ENCODE data around the gene GRK1. TPM values are rescaled to one million over a fixed set of nuclear protein-coding genes. Genes with fewer than 3 reads are reported as not detected.

The GRK1 gene
- total RNA-seq, 2 experiments from 2014 or later, result not detected

DNA sequence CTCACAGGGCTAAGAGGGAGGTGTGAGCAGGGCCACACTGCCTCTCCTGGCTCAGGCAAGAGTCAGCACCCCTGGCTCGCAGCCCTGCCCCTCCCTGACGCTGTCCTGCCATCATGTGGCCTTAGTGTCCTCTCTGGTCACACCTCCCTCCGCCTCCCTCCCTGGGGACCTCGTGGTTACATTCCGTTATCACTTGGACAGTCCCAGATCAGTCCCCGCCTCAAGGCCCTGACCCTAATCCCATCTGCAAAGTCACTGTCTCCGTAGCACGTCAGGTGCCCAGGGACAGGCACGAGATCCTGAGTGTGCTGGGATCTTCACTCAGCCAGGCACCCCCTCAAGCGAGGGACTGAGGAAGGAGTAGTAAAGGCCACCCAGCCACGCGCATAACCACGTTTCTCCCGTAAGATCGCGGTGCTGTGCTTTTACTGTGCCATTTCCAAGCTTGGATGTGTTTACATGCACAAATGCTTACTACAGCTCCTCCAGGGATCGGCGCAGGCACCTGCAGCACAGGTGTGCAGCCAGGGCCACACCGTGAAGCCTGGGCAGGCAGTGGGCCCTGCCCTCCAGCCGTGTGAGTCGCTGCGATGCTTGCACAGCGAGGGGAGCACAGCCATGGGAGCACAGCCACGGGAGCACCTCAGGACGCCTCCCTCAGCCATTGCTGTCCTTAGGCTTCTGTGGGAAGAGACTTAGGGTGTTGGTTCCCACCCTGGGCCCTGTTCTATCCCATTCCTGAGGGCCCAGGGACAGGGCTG is 81.3 kb downstream of the GRK1 start:
- no TSS peak for BruUV-seq (replicated peaks)
- no peak overlapping the region for H3K4me3 ChIP-seq (ENCODE audit: low read depth, low read length, poor library complexity, severe bottlenecking)
- no peaks in the 10 kb centered on the region for H3K4me1 ChIP-seq (ENCODE audit: insufficient read depth, low read length, poor library complexity, severe bottlenecking)
- intact Hi-C loops (cut with micrococcal nuclease; ENCODE audit: unreplicated experiment), result no loop called here
- H3K4me2 ChIP-seq (ENCODE audit: low read length), result no peak overlapping the region
- H3K36me3 ChIP-seq (ENCODE audit: insufficient read depth, low read length), result no peaks in the 10 kb centered on the region
- no peaks in the 10 kb centered on the region for H4K20me1 ChIP-seq (ENCODE audit: insufficient read depth, low read length)
- H3K79me2 ChIP-seq (ENCODE audit: insufficient read depth, low read depth, low read length), result no peaks in the 10 kb centered on the region
- CTCF ChIA-PET (ENCODE audit: unreplicated experiment), result no interaction called here
- TF ChIP-seq EZH2phosphoT487 (IDR thresholded peaks at IDR 0.05; ENCODE audit: borderline replicate concordance, low read depth, low read length), result no peak
- no peaks in the 10 kb centered on the region for H3K9me2 ChIP-seq (ENCODE audit: insufficient read depth, low read length)
- no peak for DNase-seq (ENCODE audit: low spot score)
- no peak overlapping the region for H2AFZ ChIP-seq (ENCODE audit: low read length)
- H3K27ac ChIP-seq (ENCODE audit: low read depth, low read length, poor library complexity, severe bottlenecking), result no peak overlapping the region
- POLR2A ChIA-PET, result no interaction called here
- no peaks in the 10 kb centered on the region for H3K9me3 ChIP-seq (ENCODE audit: low read length)

DNA sequence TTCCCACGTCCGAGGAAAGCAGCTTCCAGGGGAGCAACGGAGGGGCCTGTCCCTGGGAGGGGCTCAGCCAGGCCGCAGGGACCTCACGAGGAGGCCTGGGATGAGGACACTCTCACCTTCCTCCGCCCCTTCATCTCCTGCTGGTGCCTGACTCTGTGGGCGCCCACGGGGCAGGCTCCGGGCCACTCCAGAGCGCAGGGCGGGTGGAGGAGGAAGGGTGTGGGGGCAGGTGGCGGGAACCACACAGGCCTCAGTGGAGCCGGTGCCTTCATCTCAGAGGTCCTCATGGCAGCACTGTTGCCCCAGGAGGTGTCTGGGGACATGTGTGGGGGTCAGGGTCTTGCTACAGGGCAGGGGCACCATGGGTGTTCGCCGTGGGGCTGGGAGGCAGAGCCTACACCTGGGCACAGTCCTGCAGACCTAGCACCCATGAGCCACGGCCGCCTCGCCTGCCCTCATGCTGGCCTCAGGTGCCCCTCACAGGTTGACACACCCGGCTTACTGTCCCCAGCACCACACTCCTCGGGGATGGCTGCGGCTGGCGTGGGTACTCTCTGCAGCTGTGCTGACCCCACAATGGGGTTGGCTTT is 81.9 kb downstream of the GRK1 start:
- ChIA-PET CTCF (ENCODE audit: unreplicated experiment) (no interaction called here), POLR2A (no interaction called here)
- Histone ChIP-seq H3K9me2 (ENCODE audit: insufficient read depth, low read length) (no peaks in the 10 kb centered on the region), H3K9me3 (ENCODE audit: low read length) (no peaks in the 10 kb centered on the region), H3K36me3 (ENCODE audit: insufficient read depth, low read length) (no peaks in the 10 kb centered on the region), H4K20me1 (ENCODE audit: insufficient read depth, low read length) (no peaks in the 10 kb centered on the region), H3K79me2 (ENCODE audit: insufficient read depth, low read depth, low read length) (no peaks in the 10 kb centered on the region), H3K4me1 (ENCODE audit: insufficient read depth, low read length, poor library complexity, severe bottlenecking) (no peaks in the 10 kb centered on the region), H3K4me3 (ENCODE audit: low read depth, low read length, poor library complexity, severe bottlenecking) (no peak overlapping the region), H3K27ac (ENCODE audit: low read depth, low read length, poor library complexity, severe bottlenecking) (no peak overlapping the region), H3K4me2 (ENCODE audit: low read length) (no peak overlapping the region), H2AFZ (ENCODE audit: low read length) (no peak overlapping the region)
- no TSS peak for BruUV-seq (replicated peaks)
- no peak for TF ChIP-seq EZH2phosphoT487 (IDR thresholded peaks at IDR 0.05; ENCODE audit: borderline replicate concordance, low read depth, low read length)
- TF ChIP-seq, protein P1, sequence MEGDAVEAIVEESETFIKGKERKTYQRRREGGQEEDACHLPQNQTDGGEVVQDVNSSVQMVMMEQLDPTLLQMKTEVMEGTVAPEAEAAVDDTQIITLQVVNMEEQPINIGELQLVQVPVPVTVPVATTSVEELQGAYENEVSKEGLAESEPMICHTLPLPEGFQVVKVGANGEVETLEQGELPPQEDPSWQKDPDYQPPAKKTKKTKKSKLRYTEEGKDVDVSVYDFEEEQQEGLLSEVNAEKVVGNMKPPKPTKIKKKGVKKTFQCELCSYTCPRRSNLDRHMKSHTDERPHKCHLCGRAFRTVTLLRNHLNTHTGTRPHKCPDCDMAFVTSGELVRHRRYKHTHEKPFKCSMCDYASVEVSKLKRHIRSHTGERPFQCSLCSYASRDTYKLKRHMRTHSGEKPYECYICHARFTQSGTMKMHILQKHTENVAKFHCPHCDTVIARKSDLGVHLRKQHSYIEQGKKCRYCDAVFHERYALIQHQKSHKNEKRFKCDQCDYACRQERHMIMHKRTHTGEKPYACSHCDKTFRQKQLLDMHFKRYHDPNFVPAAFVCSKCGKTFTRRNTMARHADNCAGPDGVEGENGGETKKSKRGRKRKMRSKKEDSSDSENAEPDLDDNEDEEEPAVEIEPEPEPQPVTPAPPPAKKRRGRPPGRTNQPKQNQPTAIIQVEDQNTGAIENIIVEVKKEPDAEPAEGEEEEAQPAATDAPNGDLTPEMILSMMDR (conservative IDR thresholded peaks at IDR 0.05; ENCODE audit: low read length), result no peak
- intact Hi-C loops (cut with micrococcal nuclease; ENCODE audit: unreplicated experiment), result no loop called here
- DNase-seq (ENCODE audit: low spot score), result no peak

DNA sequence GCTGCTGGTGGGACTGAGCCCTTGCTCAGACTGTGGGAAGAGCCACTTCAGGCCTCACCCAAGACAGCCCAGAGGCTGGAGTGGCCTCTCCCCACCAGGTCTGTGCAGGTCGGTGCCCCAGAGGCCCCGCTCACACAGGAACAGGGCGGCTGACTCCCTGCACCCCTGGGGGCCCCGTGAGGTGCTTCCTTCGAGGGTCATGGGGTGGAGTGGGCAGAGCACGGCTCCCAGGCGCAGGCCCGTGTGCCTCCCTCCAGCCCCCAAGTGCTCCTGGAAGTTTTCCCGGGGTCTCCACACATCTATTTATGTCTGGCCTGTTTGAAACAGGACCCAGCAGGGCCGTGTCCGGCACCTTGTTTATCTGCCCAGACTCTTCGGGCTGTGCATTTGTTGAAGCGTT is 82.5 kb downstream of the GRK1 start:
- no peak overlapping the region for H3K27ac ChIP-seq (ENCODE audit: low read depth, low read length, poor library complexity, severe bottlenecking)

More for the DNA sequence above, 82.5 kb downstream of the GRK1 start:
- H3K36me3 ChIP-seq (ENCODE audit: insufficient read depth, low read length), result no peaks in the 10 kb centered on the region
- H3K79me2 ChIP-seq (ENCODE audit: insufficient read depth, low read depth, low read length), result no peaks in the 10 kb centered on the region
- H3K4me3 ChIP-seq (ENCODE audit: low read depth, low read length, poor library complexity, severe bottlenecking), result no peak overlapping the region
- H3K4me1 ChIP-seq (ENCODE audit: insufficient read depth, low read length, poor library complexity, severe bottlenecking), result no peaks in the 10 kb centered on the region
- TF ChIP-seq, protein P1 (conservative IDR thresholded peaks at IDR 0.05; ENCODE audit: low read length), result no peak
- no peak for TF ChIP-seq EZH2phosphoT487 (IDR thresholded peaks at IDR 0.05; ENCODE audit: borderline replicate concordance, low read depth, low read length)
- H2AFZ ChIP-seq (ENCODE audit: low read length), result no peak overlapping the region
- no peak overlapping the region for H3K4me2 ChIP-seq (ENCODE audit: low read length)
- no TSS peak for BruUV-seq (replicated peaks)
- intact Hi-C loops (cut with micrococcal nuclease; ENCODE audit: unreplicated experiment), result no loop called here
- ChIA-PET CTCF (ENCODE audit: unreplicated experiment) (no interaction called here), POLR2A (no interaction called here)
- no peaks in the 10 kb centered on the region for H3K9me3 ChIP-seq (ENCODE audit: low read length)
- no peaks in the 10 kb centered on the region for H4K20me1 ChIP-seq (ENCODE audit: insufficient read depth, low read length)
- H3K9me2 ChIP-seq (ENCODE audit: insufficient read depth, low read length), result no peaks in the 10 kb centered on the region
- no peak for DNase-seq (ENCODE audit: low spot score)
